Measurements from ENCODE around the gene PRLR. TPM values are rescaled to one million over a fixed set of nuclear protein-coding genes. Genes with fewer than 3 reads are reported as not detected.

Gene PRLR
- total RNA-seq, 1 donor from 2014 or later, result not detected

DNA sequence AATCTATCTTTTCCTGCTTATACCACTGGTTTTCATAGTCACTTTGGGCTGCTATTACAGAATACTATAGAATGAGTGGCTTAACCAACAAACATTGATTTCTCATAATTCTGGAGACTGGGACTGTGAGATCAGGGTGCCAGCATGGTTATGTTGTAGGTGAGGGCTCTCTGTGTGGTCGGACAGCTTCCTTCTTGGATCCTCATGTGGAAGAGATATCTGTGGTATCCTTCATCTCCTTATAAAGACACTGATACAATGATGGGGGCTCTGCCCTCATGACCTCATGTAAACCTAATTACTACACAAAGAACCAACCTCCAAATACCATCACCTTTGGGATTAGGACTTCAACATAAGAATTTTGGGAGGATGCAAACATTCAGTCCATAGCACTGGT is 13.9 kb upstream of the PRLR start:
- intact Hi-C loops (cut with micrococcal nuclease), result no loop called here
- H3K27me3 Mint-ChIP-seq, result peaks cover 2% of the 10 kb centered on the region
- no peak overlapping the region for H3K4me3 Mint-ChIP-seq
- H3K4me1 Mint-ChIP-seq, result no peaks in the 10 kb centered on the region
- no peak overlapping the region for H3K27ac Mint-ChIP-seq
- H3K36me3 Mint-ChIP-seq (ENCODE audit: low read depth), result no peaks in the 10 kb centered on the region
- no peak for DNase-seq
- no peaks in the 10 kb centered on the region for H3K9me3 Mint-ChIP-seq

DNA sequence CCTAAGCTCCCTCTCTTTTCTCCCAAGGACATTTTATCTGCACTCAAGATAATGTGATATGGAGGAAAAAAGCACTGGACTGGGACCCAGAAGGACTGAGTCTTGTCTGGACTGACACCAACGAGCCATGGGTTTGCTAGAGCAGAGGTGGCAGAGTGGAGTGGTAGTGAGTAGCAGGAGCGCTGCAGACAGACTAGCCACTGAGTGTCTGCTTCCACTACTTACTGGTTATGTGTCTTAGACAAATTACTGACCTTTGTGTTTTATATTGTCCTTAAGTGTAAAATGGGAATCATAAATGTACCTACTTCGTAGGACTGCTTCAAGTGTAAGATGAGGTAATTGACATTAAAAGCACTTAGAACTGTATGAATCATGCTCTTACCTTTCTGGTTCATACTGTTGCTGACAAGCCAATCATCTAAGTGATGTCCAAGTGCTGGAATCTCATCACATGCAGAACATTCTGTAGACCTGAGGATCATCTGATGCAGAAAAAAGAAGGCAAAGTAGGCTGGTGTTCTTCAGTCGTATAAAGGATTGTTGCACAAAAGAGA is 12.5 kb upstream of the PRLR start:
- H3K9me3 Mint-ChIP-seq, result no peaks in the 10 kb centered on the region

DNA sequence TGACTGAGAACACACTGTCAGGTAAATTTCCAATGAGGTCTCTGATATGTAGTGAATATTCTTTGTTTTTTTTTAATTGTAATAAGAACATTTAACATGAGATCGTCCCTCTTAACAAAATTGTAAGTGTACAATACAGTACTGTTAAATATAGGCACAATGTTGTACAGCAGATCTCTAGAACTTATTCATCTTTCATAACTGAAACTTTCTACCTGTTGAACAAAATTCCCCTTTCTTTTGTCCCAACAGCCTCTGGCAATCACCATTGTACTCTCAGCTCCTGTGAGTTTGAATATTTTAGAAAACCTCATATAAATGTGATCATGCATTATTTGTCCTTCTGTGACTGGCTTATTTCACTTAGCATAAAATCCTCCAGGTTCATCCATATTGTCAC is 10.6 kb upstream of the PRLR start:
- DNase-seq, result no peak
- H3K27ac Mint-ChIP-seq, result no peak overlapping the region
- no peak overlapping the region for H3K4me3 Mint-ChIP-seq
- H3K9me3 Mint-ChIP-seq, result no peaks in the 10 kb centered on the region
- H3K27me3 Mint-ChIP-seq, result peaks cover 2% of the 10 kb centered on the region
- H3K36me3 Mint-ChIP-seq (ENCODE audit: low read depth), result no peaks in the 10 kb centered on the region
- intact Hi-C loops (cut with micrococcal nuclease), result no loop called here
- H3K4me1 Mint-ChIP-seq, result no peaks in the 10 kb centered on the region

More for the DNA sequence above, 12.5 kb upstream of the PRLR start:
- Mint-ChIP-seq H3K27ac (no peak overlapping the region), H3K4me3 (no peak overlapping the region), H3K4me1 (no peaks in the 10 kb centered on the region), H3K27me3 (peaks cover 2% of the 10 kb centered on the region), H3K36me3 (ENCODE audit: low read depth) (no peaks in the 10 kb centered on the region)
- DNase-seq, result no peak
- intact Hi-C loops (cut with micrococcal nuclease), result no loop called here

DNA sequence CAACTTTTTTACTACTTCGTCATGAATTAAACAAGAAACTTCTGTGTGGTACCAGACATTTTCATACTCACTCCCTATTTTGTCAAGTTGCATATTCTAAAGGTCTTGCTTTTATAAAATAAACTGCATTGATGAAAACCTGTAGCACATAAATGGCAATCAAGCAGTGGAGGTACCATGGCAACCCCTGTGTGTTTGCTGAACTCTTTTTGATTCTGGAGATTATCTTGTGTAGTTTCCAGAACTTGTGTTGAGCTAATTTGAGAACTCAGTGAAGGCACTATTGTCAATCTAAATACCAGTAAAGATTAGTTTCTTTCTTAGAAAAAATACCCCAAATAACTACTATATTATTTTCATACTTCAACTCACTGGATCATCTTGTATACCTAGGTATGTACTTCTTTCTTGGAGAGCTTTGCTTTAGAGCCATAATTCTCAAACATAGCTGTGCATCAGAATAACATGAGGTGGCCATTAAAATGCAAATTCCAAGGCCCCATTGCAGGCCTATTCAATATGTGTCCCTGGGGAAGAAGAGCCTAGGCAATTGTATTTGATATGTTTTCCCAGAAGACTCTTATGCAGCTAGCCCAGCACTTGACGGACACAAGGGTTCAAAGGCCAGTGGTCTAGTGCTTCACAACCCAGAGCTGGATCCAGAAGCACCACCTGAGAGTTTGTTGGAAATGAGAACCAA is 9.8 kb upstream of the PRLR start:
- H3K27me3 Mint-ChIP-seq, result peaks cover 2% of the 10 kb centered on the region
- no peaks in the 10 kb centered on the region for H3K36me3 Mint-ChIP-seq (ENCODE audit: low read depth)
- no peaks in the 10 kb centered on the region for H3K9me3 Mint-ChIP-seq
- H3K27ac Mint-ChIP-seq, result no peak overlapping the region
- intact Hi-C loops (cut with micrococcal nuclease), result no loop called here
- no peaks in the 10 kb centered on the region for H3K4me1 Mint-ChIP-seq
- no peak overlapping the region for H3K4me3 Mint-ChIP-seq
- DNase-seq, result no peak

DNA sequence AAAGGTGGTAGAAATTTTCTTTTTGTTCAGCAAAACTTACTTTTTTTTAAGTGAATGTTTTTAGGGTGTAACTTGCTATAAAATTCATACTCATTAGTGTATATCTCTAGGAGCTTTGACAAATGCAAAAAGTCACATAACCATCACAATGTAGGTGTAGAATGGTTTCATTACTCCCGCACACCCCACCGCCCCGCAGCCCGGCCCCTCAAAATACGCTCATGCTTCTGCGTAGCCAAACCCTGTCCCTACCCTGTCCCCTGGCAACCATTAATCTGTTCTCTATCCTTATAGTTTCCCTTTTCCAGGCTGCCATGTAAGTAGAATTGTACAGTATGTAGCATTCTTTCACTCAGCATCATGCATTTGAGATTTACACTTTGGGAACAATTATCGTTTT is 9.2 kb upstream of the PRLR start:
- intact Hi-C loops (cut with micrococcal nuclease), result no loop called here
- no peaks in the 10 kb centered on the region for H3K9me3 Mint-ChIP-seq
- H3K27me3 Mint-ChIP-seq, result peaks cover 2% of the 10 kb centered on the region
- DNase-seq, result no peak
- no peaks in the 10 kb centered on the region for H3K36me3 Mint-ChIP-seq (ENCODE audit: low read depth)
- no peaks in the 10 kb centered on the region for H3K4me1 Mint-ChIP-seq
- no peak overlapping the region for H3K27ac Mint-ChIP-seq
- no peak overlapping the region for H3K4me3 Mint-ChIP-seq

DNA sequence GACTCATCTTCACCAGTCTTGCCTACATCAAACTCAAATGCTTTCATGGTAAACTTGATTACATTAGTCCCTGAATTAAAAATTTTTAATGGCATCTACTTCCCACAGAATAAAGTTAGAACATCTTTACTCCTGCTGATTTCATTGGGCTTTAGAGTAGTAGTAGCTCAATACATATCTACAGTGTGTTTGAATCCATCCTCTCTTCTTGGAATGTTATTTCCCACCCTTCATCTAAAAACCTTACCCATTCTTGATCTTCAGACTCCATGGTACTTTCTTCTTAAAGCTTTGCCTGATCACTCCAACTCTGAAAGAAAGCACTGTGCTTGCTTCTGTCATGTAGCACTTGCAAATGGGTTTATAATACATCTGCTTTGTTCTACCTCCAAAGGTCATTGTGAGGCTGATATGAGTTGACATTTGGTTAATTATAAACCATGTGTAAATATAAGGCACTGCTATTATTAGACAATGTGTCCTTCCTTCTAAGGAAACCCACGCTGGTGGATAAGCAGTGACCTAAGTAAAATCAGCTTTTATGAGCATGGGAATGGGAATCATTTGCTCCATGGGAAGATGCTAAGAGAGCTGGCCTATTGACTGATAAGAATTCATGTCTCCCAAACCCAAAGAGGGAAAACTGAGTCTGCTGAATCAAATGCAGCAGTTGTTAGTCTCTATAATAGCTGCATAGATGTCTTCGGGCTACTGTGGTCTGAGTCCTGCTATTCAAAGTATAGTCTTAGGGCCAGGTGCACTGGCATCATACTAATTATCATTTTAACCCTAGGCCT is 7.5 kb upstream of the PRLR start:
- Mint-ChIP-seq H3K36me3 (ENCODE audit: low read depth) (no peaks in the 10 kb centered on the region), H3K4me3 (no peak overlapping the region), H3K4me1 (no peaks in the 10 kb centered on the region), H3K27ac (no peak overlapping the region), H3K9me3 (no peaks in the 10 kb centered on the region), H3K27me3 (peaks cover 4% of the 10 kb centered on the region)
- no peak for DNase-seq
- intact Hi-C loops (cut with micrococcal nuclease), result no loop called here

DNA sequence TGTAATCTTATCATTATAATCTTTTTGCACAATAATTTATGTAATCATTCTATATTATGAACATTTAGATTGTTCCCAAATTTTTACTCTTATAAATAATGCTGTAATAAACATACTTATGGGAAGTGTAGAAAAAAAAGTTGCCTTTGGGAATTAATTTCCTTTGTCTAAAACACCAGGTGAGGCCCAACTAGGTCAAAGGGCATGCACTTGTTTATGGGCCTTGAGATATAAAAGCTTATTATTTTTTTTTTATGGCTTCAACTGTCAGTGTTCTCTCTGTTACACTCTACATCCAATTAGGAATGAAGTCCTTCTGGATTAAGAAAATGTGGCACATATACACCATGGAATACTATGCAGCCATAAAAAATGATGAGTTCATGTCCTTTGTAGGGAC is 6.5 kb upstream of the PRLR start:
- Mint-ChIP-seq H3K27ac (no peak overlapping the region), H3K4me1 (no peaks in the 10 kb centered on the region), H3K9me3 (no peaks in the 10 kb centered on the region), H3K36me3 (ENCODE audit: low read depth) (no peaks in the 10 kb centered on the region), H3K4me3 (no peak overlapping the region), H3K27me3 (peaks cover 13% of the 10 kb centered on the region)
- no peak for DNase-seq
- intact Hi-C loops (cut with micrococcal nuclease), result no loop called here

DNA sequence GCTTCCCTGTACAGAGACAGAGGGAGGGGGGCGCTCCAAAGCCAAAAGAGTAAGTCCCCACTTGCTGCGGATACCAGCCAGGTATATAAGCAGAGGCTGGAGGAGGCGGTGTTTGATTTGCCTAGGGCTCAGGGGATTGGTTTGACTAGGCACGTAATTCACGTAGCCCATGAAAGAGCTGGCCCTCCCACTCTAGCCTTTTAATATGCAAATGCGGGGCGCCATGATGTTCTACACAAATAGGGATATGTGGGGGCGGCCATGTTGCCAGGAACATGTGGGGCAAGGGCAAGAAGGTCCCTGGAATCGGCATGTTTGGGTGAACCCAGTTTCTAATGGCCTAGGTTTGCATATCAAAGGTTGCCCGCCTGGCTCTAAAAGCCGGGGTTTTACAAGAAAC is 3.3 kb upstream of the PRLR start:
- H3K4me3 Mint-ChIP-seq, result no peak overlapping the region
- no peak overlapping the region for H3K27ac Mint-ChIP-seq
- peaks cover 37% of the 10 kb centered on the region for H3K27me3 Mint-ChIP-seq
- no peaks in the 10 kb centered on the region for H3K9me3 Mint-ChIP-seq
- peaks cover 5% of the 10 kb centered on the region for H3K4me1 Mint-ChIP-seq
- H3K36me3 Mint-ChIP-seq (ENCODE audit: low read depth), result no peaks in the 10 kb centered on the region
- DNase-seq, result no peak
- intact Hi-C loops (cut with micrococcal nuclease), result no loop called here

DNA sequence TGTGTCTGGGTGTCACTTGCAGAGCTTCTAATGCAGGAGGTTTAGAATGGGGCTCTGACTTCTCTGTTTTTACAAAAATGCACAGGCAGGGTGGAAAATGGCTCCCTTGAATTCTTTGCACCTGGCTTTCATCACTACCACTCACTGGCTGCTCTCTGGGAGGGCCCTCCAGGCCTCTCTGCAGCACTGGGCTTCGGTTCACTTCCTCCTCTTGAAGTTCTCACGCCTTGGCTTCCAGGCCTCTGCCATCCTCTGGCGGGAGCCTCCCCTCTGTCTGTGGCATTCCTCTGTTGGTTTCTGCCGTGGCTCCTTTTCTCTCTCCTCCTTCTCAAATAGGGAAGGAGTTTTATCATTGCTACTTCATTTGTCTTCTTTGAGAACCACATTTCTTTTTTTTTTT is 2.8 kb upstream of the PRLR start:
- Mint-ChIP-seq H3K27ac (no peak overlapping the region), H3K4me3 (no peak overlapping the region), H3K27me3 (peaks cover 42% of the 10 kb centered on the region), H3K9me3 (no peaks in the 10 kb centered on the region), H3K36me3 (ENCODE audit: low read depth) (no peaks in the 10 kb centered on the region), H3K4me1 (peaks cover 5% of the 10 kb centered on the region)
- intact Hi-C loops (cut with micrococcal nuclease), result no loop called here
- DNase-seq, result no peak

DNA sequence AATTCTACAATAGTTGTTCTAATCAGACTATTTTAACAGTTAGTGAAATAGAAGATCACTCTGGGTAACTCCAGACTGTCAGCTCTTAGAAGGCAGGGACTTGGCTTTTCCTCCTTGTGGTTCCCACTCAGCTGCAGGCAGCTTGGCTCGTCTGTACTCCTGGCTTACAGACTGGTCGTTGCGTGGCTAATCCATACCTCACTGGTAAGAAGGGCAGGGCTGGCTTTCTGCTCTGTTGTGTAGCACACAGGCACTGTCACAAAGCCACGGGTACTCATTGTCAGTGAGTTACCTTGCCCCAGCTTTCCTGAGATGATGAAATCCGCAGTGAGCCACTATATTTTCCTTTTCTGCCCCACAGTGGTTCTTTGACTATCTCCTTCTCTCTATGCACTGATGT is 1.8 kb upstream of the PRLR start:
- Mint-ChIP-seq H3K27ac (no peak overlapping the region), H3K27me3 (peaks cover 52% of the 10 kb centered on the region), H3K9me3 (no peaks in the 10 kb centered on the region), H3K4me1 (peaks cover 5% of the 10 kb centered on the region), H3K36me3 (ENCODE audit: low read depth) (no peaks in the 10 kb centered on the region), H3K4me3 (no peak overlapping the region)
- no peak for DNase-seq
- intact Hi-C loops (cut with micrococcal nuclease), result no loop called here

DNA sequence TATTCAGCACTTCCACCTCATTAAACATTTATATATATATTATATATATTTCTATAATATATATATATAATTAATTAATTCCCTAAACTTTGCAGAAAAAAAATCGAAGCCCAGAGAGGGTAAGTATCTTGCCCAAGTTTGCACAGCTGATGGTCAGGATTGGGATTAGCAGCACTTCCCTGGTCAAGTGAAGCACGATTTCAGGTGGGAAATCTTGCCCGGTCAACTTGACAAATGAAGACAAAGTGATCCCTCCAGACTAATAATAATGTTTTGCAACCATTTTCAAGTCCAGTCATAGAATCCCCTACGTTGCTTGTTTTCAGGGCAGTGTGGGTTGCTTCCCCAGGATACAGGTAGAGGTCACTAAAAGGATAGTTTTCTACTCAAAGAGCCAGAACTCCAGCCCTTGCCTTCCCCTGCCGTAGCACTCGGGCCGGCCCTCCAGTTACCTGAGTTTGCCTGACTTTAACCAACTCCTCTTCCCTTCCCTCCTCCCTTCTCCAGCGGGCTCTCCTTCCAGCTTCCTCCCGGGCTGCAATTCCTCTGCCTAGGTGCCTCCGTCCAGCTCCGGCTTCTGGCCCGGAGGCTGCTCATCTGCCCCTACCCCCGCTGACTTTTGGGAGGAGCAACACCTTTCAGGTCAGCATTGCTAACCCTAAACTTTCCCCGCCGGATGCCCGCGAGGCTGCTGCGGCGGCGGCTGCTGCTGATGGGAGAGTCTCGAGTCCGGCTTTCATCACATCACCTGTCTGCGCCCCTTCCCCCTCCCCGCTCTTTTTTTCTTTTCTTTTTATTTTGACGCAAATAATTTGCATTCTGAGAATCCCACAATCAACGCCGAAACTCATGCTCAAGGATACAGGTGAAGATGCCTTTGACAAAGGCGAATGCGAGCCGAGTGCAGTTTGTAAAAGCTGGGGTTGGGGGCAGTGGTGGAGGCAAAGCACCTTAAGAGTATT is 930 bp downstream of the PRLR start:
- peaks cover 55% of the 10 kb centered on the region for H3K27me3 Mint-ChIP-seq
- no peaks in the 10 kb centered on the region for H3K36me3 Mint-ChIP-seq (ENCODE audit: low read depth)
- DNase-seq, result no peak
- no peaks in the 10 kb centered on the region for H3K9me3 Mint-ChIP-seq
- intact Hi-C loops (cut with micrococcal nuclease), result no loop called here
- H3K4me1 Mint-ChIP-seq, result peaks cover 5% of the 10 kb centered on the region
- H3K4me3 Mint-ChIP-seq, result peak overlapping the region; percentile 29
- H3K27ac Mint-ChIP-seq, result no peak overlapping the region

DNA sequence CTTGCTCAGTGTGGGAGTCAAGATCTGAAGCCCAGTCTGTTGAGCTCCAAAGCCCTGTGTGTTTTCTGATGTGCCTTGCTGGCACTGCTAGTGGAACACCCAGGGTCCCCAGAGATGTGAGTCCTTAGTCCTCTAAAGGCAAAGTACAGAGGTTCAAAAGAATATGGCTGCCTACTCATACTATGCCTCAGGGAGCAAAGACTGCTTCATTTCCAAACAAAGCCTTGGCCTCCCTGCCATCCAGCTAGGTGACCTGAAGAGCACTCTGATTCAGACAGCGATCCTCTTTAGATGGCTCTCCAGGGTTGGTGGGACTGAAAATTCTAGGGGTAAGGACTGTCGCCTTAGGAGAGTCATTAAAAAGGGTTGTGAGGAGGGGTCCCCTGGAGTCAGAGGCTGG is 2.0 kb downstream of the PRLR start:
- Mint-ChIP-seq H3K4me1 (peaks cover 5% of the 10 kb centered on the region), H3K36me3 (ENCODE audit: low read depth) (no peaks in the 10 kb centered on the region), H3K4me3 (no peak overlapping the region), H3K27me3 (peaks cover 59% of the 10 kb centered on the region), H3K27ac (no peak overlapping the region), H3K9me3 (no peaks in the 10 kb centered on the region)
- no peak for DNase-seq
- intact Hi-C loops (cut with micrococcal nuclease), result no loop called here

DNA sequence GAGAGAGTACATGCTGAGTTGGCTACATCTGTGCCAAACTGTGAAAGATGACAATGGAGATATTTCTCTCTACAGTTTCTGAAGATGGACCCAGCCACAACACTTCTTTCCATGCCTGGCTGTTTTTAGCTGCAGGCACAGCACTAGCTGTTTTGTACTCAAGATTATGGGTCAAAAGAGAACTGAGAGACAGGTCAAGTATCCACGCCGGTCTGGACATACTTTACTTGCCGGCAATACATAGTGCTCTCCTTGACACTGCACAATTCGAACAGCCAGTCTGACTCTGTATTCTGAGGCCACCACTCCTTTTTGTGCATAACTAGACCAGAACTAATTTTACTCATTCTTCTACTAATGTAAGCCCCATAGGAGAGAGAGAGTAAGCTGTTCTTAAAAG is 2.6 kb downstream of the PRLR start:
- Mint-ChIP-seq H3K27me3 (peaks cover 54% of the 10 kb centered on the region), H3K27ac (no peak overlapping the region)
- no peak for DNase-seq

More for the DNA sequence above, 2.6 kb downstream of the PRLR start:
- Mint-ChIP-seq H3K4me3 (no peak overlapping the region), H3K36me3 (ENCODE audit: low read depth) (no peaks in the 10 kb centered on the region), H3K4me1 (peaks cover 5% of the 10 kb centered on the region), H3K9me3 (no peaks in the 10 kb centered on the region)
- intact Hi-C loops (cut with micrococcal nuclease), result no loop called here

All from activated CD4-positive, alpha-beta T cell treated with anti-CD3 and anti-CD28 coated beads, Interleukin-2, amount 10 ng/mL, durations not matched to agents 24 days and 14 days (primary cell).